ENCODE measurements around the gene RND2. TPM values are rescaled to one million over a fixed set of nuclear protein-coding genes. Genes with fewer than 3 reads are reported as not detected.

Gene RND2
- total and polyA plus RNA-seq, 9 of the 15 experiments (the other 6 are each of a cell fraction or from before 2014, with no cell fraction given), result 0.15 to 1.9 (median 0.98) TPM

DNA sequence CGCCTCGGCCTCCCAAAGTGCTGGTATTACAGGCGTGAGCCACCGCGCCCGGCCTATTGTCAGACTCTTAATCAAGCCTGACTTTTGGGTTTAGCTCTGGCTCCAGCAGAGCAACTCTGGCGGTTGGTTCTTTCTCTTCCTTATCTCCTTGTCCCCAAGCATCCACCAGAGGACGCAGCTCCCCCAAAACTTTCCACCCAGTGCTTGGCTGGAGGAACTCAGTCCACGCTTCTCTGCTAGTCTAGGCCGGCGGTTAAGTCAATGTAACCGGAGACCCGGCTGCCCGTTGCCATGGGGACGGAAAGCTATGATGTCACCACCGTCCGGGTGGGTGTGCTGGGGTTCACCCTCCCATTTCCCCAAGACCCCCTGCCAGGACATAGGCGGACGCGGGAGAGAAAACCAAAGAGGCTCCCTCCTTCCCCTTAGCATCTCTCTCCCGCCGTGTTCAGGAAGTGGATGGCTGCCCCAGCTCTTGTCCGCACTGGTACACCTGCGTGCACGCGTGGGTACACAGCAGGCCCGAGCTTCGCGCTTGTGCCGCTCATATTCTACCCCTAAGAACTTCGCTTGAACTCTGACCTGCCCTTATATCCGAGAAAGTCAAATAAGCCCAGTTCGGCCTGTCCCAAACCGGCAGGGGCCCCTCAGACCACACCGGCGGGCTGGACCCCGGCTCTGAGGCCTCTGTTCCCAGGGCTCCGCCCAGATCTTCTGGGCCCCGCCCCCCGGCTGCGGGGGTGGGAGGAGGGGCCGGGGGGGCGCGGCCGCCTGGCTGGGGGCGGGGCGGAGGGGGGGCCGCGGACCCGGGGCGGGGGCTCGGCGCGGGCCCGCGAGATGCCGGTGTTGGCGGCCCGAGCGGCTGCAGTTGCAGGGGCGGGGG lies at the start of gene RND2 (continued):
- TF ChIP-seq TCF3 (CRISPR knock-in tag; IDR thresholded peaks at IDR 0.05), result no peak
- TF ChIP-seq, protein P1, sequence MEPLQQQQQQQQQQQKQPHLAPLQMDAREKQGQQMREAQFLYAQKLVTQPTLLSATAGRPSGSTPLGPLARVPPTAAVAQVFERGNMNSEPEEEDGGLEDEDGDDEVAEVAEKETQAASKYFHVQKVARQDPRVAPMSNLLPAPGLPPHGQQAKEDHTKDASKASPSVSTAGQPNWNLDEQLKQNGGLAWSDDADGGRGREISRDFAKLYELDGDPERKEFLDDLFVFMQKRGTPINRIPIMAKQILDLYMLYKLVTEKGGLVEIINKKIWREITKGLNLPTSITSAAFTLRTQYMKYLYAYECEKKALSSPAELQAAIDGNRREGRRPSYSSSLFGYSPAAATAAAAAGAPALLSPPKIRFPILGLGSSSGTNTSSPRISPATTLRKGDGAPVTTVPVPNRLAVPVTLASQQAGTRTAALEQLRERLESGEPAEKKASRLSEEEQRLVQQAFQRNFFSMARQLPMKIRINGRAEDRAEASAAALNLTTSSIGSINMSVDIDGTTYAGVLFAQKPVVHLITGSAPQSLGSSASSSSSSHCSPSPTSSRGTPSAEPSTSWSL (CRISPR knock-in tag; IDR thresholded peaks at IDR 0.05; ENCODE audit: borderline replicate concordance), result no peak
- TF ChIP-seq, protein P2, sequence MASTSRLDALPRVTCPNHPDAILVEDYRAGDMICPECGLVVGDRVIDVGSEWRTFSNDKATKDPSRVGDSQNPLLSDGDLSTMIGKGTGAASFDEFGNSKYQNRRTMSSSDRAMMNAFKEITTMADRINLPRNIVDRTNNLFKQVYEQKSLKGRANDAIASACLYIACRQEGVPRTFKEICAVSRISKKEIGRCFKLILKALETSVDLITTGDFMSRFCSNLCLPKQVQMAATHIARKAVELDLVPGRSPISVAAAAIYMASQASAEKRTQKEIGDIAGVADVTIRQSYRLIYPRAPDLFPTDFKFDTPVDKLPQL (IDR thresholded peaks at IDR 0.05; ENCODE audit: extremely low read depth, insufficient read length), result no peak
- no peak for TF ChIP-seq DACH1 (IDR thresholded peaks at IDR 0.05; ENCODE audit: partially characterized antibody)
- TF ChIP-seq, protein P3, sequence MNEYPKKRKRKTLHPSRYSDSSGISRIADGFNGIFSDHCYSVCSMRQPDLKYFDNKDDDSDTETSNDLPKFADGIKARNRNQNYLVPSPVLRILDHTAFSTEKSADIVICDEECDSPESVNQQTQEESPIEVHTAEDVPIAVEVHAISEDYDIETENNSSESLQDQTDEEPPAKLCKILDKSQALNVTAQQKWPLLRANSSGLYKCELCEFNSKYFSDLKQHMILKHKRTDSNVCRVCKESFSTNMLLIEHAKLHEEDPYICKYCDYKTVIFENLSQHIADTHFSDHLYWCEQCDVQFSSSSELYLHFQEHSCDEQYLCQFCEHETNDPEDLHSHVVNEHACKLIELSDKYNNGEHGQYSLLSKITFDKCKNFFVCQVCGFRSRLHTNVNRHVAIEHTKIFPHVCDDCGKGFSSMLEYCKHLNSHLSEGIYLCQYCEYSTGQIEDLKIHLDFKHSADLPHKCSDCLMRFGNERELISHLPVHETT (CRISPR knock-in tag; conservative IDR thresholded peaks at IDR 0.05 in 1 of 2, IDR thresholded peaks at IDR 0.05 in 1 of 2), result peak in 1 of 2 experiments; percentile 6; a peak in 1 of 4 replicates
- TF ChIP-seq NRF1 (conservative IDR thresholded peaks at IDR 0.05 in 1 of 2, IDR thresholded peaks at IDR 0.05 in 1 of 2), result peak; percentile 57 to 63
- peak; percentile 94 for TF ChIP-seq JUND (IDR thresholded peaks at IDR 0.05; ENCODE audit: borderline replicate concordance, low read depth, low read length)
- peak; percentile 98; the same call in 2 of the 3 replicates for TF ChIP-seq JUND (tag; IDR thresholded peaks at IDR 0.05; ENCODE audit: borderline replicate concordance, low read depth, low read length)
- TF ChIP-seq SETDB1 (IDR thresholded peaks at IDR 0.05; ENCODE audit: low read length), result no peak
- TF ChIP-seq ZNF41 (CRISPR knock-in tag; conservative IDR thresholded peaks at IDR 0.05), result no peak
- no peak for TF ChIP-seq NR2C1 (IDR thresholded peaks at IDR 0.05)
- TF ChIP-seq NR2C1 (tag; IDR thresholded peaks at IDR 0.05), result no peak
- TF ChIP-seq CREBBP (IDR thresholded peaks at IDR 0.05; ENCODE audit: low read depth, low read length), result no peak
- no peak for TF ChIP-seq FOXK1 (CRISPR knock-in tag; IDR thresholded peaks at IDR 0.05; ENCODE audit: borderline replicate concordance)
- peak; percentile 81 for TF ChIP-seq EGR1 (conservative IDR thresholded peaks at IDR 0.05)
- 0 out of 4 replicates have a peak, but pooled peaks of 1 of the 2 experiments have one; percentile 23 for TF ChIP-seq SIX5 (IDR thresholded peaks at IDR 0.05; ENCODE audit: borderline replicate concordance in 1 of 2, insufficient read depth in 1 of 2, low read depth in 1 of 2, low read length in 2 of 2)
- TF ChIP-seq ZBTB8A (IDR thresholded peaks at IDR 0.05; ENCODE audit: partially characterized antibody), result no peak
- TF ChIP-seq SUPT5H (IDR thresholded peaks at IDR 0.05), result peak; percentile 78
- TF ChIP-seq MEF2D (tag; conservative IDR thresholded peaks at IDR 0.05; ENCODE audit: low read depth), result no peak
- no peak for TF ChIP-seq PPARD (CRISPR knock-in tag; IDR thresholded peaks at IDR 0.05)
- no peak for TF ChIP-seq SRSF1 (IDR thresholded peaks at IDR 0.05; ENCODE audit: low read depth, low read length)
- peak; percentile 49 for TF ChIP-seq HNRNPLL (IDR thresholded peaks at IDR 0.05; ENCODE audit: low read depth, low read length, poor library complexity, severe bottlenecking)
- peak; percentile 60 for TF ChIP-seq TRIM28 (IDR thresholded peaks at IDR 0.05)
- no peak for TF ChIP-seq KAT2B (IDR thresholded peaks at IDR 0.05; ENCODE audit: low read depth, low read length)
- TF ChIP-seq PML (IDR thresholded peaks at IDR 0.05; ENCODE audit: low read length), result peak; percentile 36; the same call in 1 of the 2 replicates
- TF ChIP-seq HNRNPL (IDR thresholded peaks at IDR 0.05; ENCODE audit: low read depth, low read length), result no peak

Measured in K562 (cell line).